Smooth muscle cell (in vitro differentiated cells): Measurements from ENCODE around the gene SLC43A1. TPM values are rescaled to one million over a fixed set of nuclear protein-coding genes. Genes with fewer than 3 reads are reported as not detected.

Experiments
- DNase-seq: peaks from one replicate; lab custom pipeline; 2025; ENCODE audit not compliant: unreplicated experiment; lab: John Stamatoyannopoulos, UW
- H2AFZ ChIP-seq: fragments of 200-600 bp; sonication (generic); 2 replicates; pipeline ENCODE4 v1.6.0; 2016; ENCODE audit warnings: antibody characterized with exemption, low read depth, mild to moderate bottlenecking
- H3F3A ChIP-seq: fragments of 200-600 bp; sonication (generic); 2 replicates; pipeline ENCODE4 v1.6.0; 2017; ENCODE audit warnings: antibody characterized with exemption, low read depth
- H3K27ac ChIP-seq: fragments of 200-600 bp; sonication (generic); 2 replicates; pipeline ENCODE4 v1.5.1; 2016; ENCODE audit warnings: low read depth, mild to moderate bottlenecking
- H3K27me3 ChIP-seq: fragments of 200-600 bp; sonication (generic); 2 replicates; pipeline ENCODE4 v1.6.1; 2016; ENCODE audit warnings: low read depth, mild to moderate bottlenecking
- H3K36me3 ChIP-seq: fragments of 200-600 bp; sonication (generic); 2 replicates; pipeline ENCODE4 v1.5.1; 2016; ENCODE audit warnings: low read depth
- H3K4me1 ChIP-seq: fragments of 200-600 bp; sonication (generic); 2 replicates; pipeline ENCODE4 v1.5.1; 2016; ENCODE audit warnings: low read depth
- H3K4me2 ChIP-seq: fragments of 200-600 bp; sonication (generic); 2 replicates; pipeline ENCODE4 v1.6.0; 2016; ENCODE audit warnings: mild to moderate bottlenecking
- H3K4me3 ChIP-seq: fragments of 200-600 bp; sonication (generic); 2 replicates; pipeline ENCODE4 v1.5.1; 2016; ENCODE audit warnings: mild to moderate bottlenecking
- H3K79me2 ChIP-seq: fragments of 200-600 bp; sonication (generic); 2 replicates; pipeline ENCODE4 v1.6.0; 2016; ENCODE audit warnings: low read depth, mild to moderate bottlenecking
- H3K9ac ChIP-seq: fragments of 200-600 bp; sonication (generic); 2 replicates; pipeline ENCODE4 v1.6.0; 2016; ENCODE audit warnings: low read depth
- H3K9me3 ChIP-seq: fragments of 200-600 bp; sonication (generic); replicated peaks from 2 replicates; pipeline ENCODE4 v1.5.1; 2016; ENCODE audit warnings: low read depth
- H4K20me1 ChIP-seq: fragments of 200-600 bp; sonication (generic); 2 replicates; pipeline ENCODE4 v1.6.0; 2016; ENCODE audit warnings: low read depth
- CTCF ChIP-seq: fragments of 200-600 bp; sonication (generic); IDR thresholded peaks from 2 replicates; pipeline ENCODE4 v1.5.1; 2017; ENCODE audit warnings: borderline replicate concordance, mild to moderate bottlenecking, antibody characterized with exemption; ENCODE audit not compliant: insufficient read depth, poor library complexity, severe bottlenecking
- WGBS: methylation state at CpG from one replicate; pipeline ENCODE4 v1.1.7; 2016; ENCODE audit warnings: low lambda C conversion rate; 5-methylcytosine and 5-hydroxymethylcytosine counted together
- polyA plus RNA-seq: library from polyadenylated mRNA; unstranded; fragments of >200 nt; fragmentation: Nextera tagmentation; extraction: Ambion mirVana; gene quantifications from 2 replicates; pipeline ENCODE4 v1.2.1, GENCODE V29; 2016
- total RNA-seq: library from RNA; depleted of rRNA; stranded (reverse); fragments of >200 nt; gene quantifications from 2 replicates; pipeline ENCODE4 v1.2.3, GENCODE V29; 2014

SLC43A1 gene
- total and polyA plus RNA-seq, 2 experiments from 2014 or later: 1.3 to 7.3 TPM

DNA sequence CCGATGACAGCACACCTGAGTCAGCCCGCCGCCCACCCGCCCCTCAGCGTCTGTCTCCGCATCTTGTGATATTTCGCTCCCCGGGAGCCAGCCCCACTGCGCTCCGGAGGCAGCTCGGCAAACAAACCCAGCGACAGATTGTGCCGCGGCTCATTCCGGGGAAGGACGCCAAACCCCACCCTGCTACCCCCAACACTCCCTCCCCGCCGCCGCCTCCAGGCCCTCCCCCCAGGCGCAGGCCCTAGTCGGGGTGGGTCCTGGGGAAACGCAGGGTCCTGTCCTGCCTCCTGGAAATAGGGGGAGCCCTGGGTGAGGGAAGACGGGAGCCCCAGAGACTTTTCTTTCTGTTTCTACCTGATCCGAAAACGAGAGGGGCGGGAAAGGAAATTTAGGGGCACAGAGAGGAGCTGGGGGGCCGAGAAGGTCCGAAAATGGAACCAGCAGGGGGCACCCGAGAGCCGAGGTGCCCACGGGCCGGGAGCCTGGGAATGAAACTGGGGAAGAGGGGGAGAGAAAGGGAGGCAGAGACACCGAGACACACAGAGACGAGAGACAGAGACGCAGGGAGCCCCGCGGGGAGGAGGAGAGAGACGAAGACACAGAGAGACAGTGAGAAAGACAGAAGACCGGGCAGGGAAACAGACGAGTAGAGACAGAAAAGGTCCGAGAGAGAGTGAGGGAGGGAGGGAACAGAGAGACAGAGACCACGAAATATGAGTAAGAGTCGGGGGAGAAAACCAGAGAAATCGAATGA lies 56.9 kb downstream of the SLC43A1 start:
- Histone ChIP-seq H3K4me1 (peaks cover 10% of the 10 kb centered on the region), H3K36me3 (no peaks in the 10 kb centered on the region), H3K79me2 (no peaks in the 10 kb centered on the region), H4K20me1 (no peaks in the 10 kb centered on the region), H3F3A (no peaks in the 10 kb centered on the region), H3K4me3 (peak overlapping the region; percentile 40), H2AFZ (peak overlapping the region; percentile 0), H3K9me3 (no peaks in the 10 kb centered on the region), H3K27ac (no peak overlapping the region), H3K4me2 (peak overlapping the region; percentile 79), H3K9ac (no peak overlapping the region), H3K27me3 (peaks cover 99% of the 10 kb centered on the region)
- under 1% methylated on average over 38 of the region's 44 CpGs for WGBS
- peak; percentile 18 for DNase-seq
- TF ChIP-seq CTCF: peak; percentile 84

- no peaks in the 10 kb centered on the region for H3K9me3 ChIP-seq
- TF ChIP-seq CTCF: no peak
- H3K27me3 ChIP-seq: peaks cover 99% of the 10 kb centered on the region
- H3K36me3 ChIP-seq: no peaks in the 10 kb centered on the region
- H4K20me1 ChIP-seq: no peaks in the 10 kb centered on the region
- no peaks in the 10 kb centered on the region for H3F3A ChIP-seq
- no peak overlapping the region for H3K27ac ChIP-seq
- DNase-seq: no peak
- peaks cover 7% of the 10 kb centered on the region for H3K4me1 ChIP-seq
- 4% methylated on average over 10 of the region's 16 CpGs for WGBS
- no peaks in the 10 kb centered on the region for H3K79me2 ChIP-seq
- peak overlapping the region; percentile 40 for H3K4me3 ChIP-seq
- H2AFZ ChIP-seq: no peak overlapping the region
- peak overlapping the region; percentile 79 for H3K4me2 ChIP-seq
- no peak overlapping the region for H3K9ac ChIP-seq
Observed at GRCh38 chr11:57458060-57458409, 57.5 kb downstream of the SLC43A1 start.

DNA sequence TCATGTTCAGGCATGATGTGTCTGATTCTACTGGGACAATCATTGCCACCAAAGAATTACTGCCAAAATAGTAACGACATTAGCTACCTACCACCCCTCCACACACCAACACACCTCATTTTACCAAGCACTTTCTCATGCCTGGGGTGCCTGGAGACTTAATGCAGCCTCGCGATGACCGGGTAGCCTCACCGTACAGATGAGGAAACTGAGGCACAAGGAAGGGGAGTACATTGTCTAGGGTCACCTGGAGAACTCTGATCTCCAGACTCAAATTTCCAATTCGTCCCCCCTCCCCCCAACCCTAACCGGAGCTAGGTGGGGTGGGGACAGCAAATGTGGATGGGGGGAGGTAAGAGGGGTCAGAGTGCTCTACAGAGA lies 57.9 kb downstream of the SLC43A1 start:
- Histone ChIP-seq H3K4me2 (peak overlapping the region; percentile 31), H3K4me1 (peaks cover 7% of the 10 kb centered on the region), H3K27me3 (peaks cover 99% of the 10 kb centered on the region), H3K79me2 (no peaks in the 10 kb centered on the region), H2AFZ (no peak overlapping the region), H3K4me3 (no peak overlapping the region), H3K36me3 (no peaks in the 10 kb centered on the region), H4K20me1 (no peaks in the 10 kb centered on the region), H3F3A (no peaks in the 10 kb centered on the region), H3K9me3 (no peaks in the 10 kb centered on the region), H3K9ac (no peak overlapping the region), H3K27ac (no peak overlapping the region)
- TF ChIP-seq CTCF: no peak
- WGBS: 8% methylated on average over 7 of the region's 7 CpGs
- DNase-seq: no peak
